A549 (cell line): Measurements from ENCODE around the gene MARCHF10. TPM values are rescaled to one million over a fixed set of nuclear protein-coding genes. Genes with fewer than 3 reads are reported as not detected.

Experiments used
- CHD2 ChIP-seq: fragments of 150-350 bp; IDR thresholded peaks from 2 replicates; pipeline ENCODE4 v1.6.1; 2014; ENCODE audit warnings: low read length; ENCODE audit not compliant: partially characterized antibody
- EHF ChIP-seq: fragments of 250-450 bp; sonication (Bioruptor Pico); IDR thresholded peaks from 2 replicates; pipeline ENCODE4 v1.5.0; 2020; ENCODE audit warnings: mild to moderate bottlenecking
- EHMT2 ChIP-seq: fragments of 200-600 bp; sonication (generic); IDR thresholded peaks from 2 replicates; pipeline ENCODE4 v1.6.1; 2016; ENCODE audit warnings: antibody characterized with exemption, low read depth, mild to moderate bottlenecking, moderate library complexity
- EP300 ChIP-seq, 2 experiments: fragments of >200 bp; sonication (Bioruptor Twin); formaldehyde crosslinking; IDR thresholded peaks; 2 replicates in 1 of 2; 3 replicates in 1 of 2; pipeline ENCODE4 v1.6.1; 2016 to 2017
- ESRRA ChIP-seq: fragments of 150-350 bp; IDR thresholded peaks from 2 replicates; pipeline ENCODE4 v1.6.1; 2014; ENCODE audit warnings: mild to moderate bottlenecking, low read length, borderline replicate concordance
- FOSB ChIP-seq: fragments of 250-450 bp; sonication (Bioruptor Pico); IDR thresholded peaks from 2 replicates; pipeline ENCODE4 v1.5.0; 2020; ENCODE audit warnings: mild to moderate bottlenecking, moderate library complexity
- FOSL2 ChIP-seq, 2 experiments: fragments of 450-650 bp in 1 of 2; fragments of >200 bp in 1 of 2; sonication (Bioruptor Twin) in 1 of 2; formaldehyde crosslinking; IDR thresholded peaks; 2 replicates each; pipeline versions ENCODE4 v1.5.0 to v1.6.1; 2016 to 2020; ENCODE audit warnings: mild to moderate bottlenecking in 1 of 2, moderate library complexity in 1 of 2
- FOXS1 ChIP-seq: fragments of 250-450 bp; sonication (Bioruptor Pico); IDR thresholded peaks from 2 replicates; pipeline ENCODE4 v1.5.0; 2020; ENCODE audit warnings: mild to moderate bottlenecking, moderate library complexity
- HEYL ChIP-seq: fragments of 250-450 bp; sonication (Bioruptor Pico); IDR thresholded peaks from 2 replicates; pipeline ENCODE4 v1.8.0; 2021; ENCODE audit warnings: mild to moderate bottlenecking, moderate library complexity
- HOXA7 ChIP-seq: fragments of 250-450 bp; sonication (Bioruptor Pico); IDR thresholded peaks from 2 replicates; pipeline ENCODE4 v1.5.0; 2020; ENCODE audit warnings: mild to moderate bottlenecking, moderate library complexity
- HOXB5 ChIP-seq: fragments of 250-450 bp; sonication (Bioruptor Pico); IDR thresholded peaks from 2 replicates; pipeline ENCODE4 v1.5.0; 2020; ENCODE audit warnings: mild to moderate bottlenecking, moderate library complexity
- JUN ChIP-seq, 2 experiments: fragments of >200 bp; sonication (Bioruptor Twin); formaldehyde crosslinking; IDR thresholded peaks; 2 replicates in 1 of 2; 3 replicates in 1 of 2; pipeline ENCODE4 v1.6.1; 2016 to 2017
- KDM5A ChIP-seq: fragments of 200-600 bp; sonication (generic); IDR thresholded peaks from 2 replicates; pipeline ENCODE4 v1.6.1; 2016; ENCODE audit warnings: antibody characterized with exemption, mild to moderate bottlenecking
- MAZ ChIP-seq: fragments of 150-350 bp; IDR thresholded peaks from 2 replicates; pipeline ENCODE4 v1.6.1; 2014; ENCODE audit warnings: antibody characterized with exemption, low read depth, low read length, borderline replicate concordance
- MYC ChIP-seq: IDR thresholded peaks from 2 replicates; pipeline ENCODE4 v1.6.1; 2012; ENCODE audit warnings: mild to moderate bottlenecking, inconsistent platforms, low read length, improper control_type of control experiment, borderline replicate concordance
- NFE2L2 ChIP-seq: fragments of 150-350 bp; conservative IDR thresholded peaks from 2 replicates; pipeline ENCODE4 v1.6.1; 2014; ENCODE audit warnings: low read length
- PHF8 ChIP-seq: fragments of 200-600 bp; sonication (generic); IDR thresholded peaks from 2 replicates; pipeline ENCODE4 v1.6.1; 2016; ENCODE audit warnings: low read depth, mild to moderate bottlenecking, antibody characterized with exemption, moderate library complexity, borderline replicate concordance
- RAD21 ChIP-seq, 2 experiments: fragments of >200 bp in 1 of 2; sonication (Bioruptor Twin) in 1 of 2; formaldehyde crosslinking in 1 of 2; IDR thresholded peaks in 1 of 2; conservative IDR thresholded peaks in 1 of 2; 2 replicates in 1 of 2; 3 replicates in 1 of 2; pipeline ENCODE4 v1.6.1; 2012 to 2018; ENCODE audit warnings: inconsistent platforms in 1 of 2
- RARB ChIP-seq: fragments of 250-450 bp; sonication (Bioruptor Pico); IDR thresholded peaks from 2 replicates; pipeline ENCODE4 v1.8.0; 2021; ENCODE audit warnings: mild to moderate bottlenecking, moderate library complexity
- SREBF2 ChIP-seq: fragments of 450-650 bp; IDR thresholded peaks from 2 replicates; pipeline ENCODE4 v1.6.1; 2014; ENCODE audit warnings: mild to moderate bottlenecking, moderate library complexity
- TFCP2L1 ChIP-seq: fragments of 250-450 bp; sonication (Bioruptor Pico); IDR thresholded peaks from 2 replicates; pipeline ENCODE4 v1.5.0; 2021; ENCODE audit warnings: mild to moderate bottlenecking
- ZFP36 ChIP-seq: fragments of 450-650 bp; IDR thresholded peaks from 2 replicates; pipeline ENCODE4 v1.6.1; 2014; ENCODE audit warnings: borderline replicate concordance; ENCODE audit not compliant: partially characterized antibody
- ZNF302 ChIP-seq: fragments of 250-450 bp; sonication (Bioruptor Pico); IDR thresholded peaks from 2 replicates; pipeline ENCODE4 v1.9.0; 2021; ENCODE audit warnings: inconsistent platforms, mild to moderate bottlenecking, moderate library complexity
- polyA plus RNA-seq, 4 experiments: library from polyadenylated mRNA; depleted of rRNA in 3 of 4; stranded (reverse); fragments of >200 nt; fragmentation: RNase III in 1 of 4; extraction: RNeasy Plus Mini Kit Qiagen cat#74134 plus additional on column Dnase treatment in 1 of 4; gene quantifications; 2 replicates in 3 of 4; 3 replicates in 1 of 4; pipeline ENCODE4 v1.2.3, GENCODE V29; 2011 to 2017
- TF ChIP-seq, protein P1 (sequence below): fragments of 250-450 bp; sonication (Bioruptor Pico); IDR thresholded peaks from 2 replicates; pipeline ENCODE4 v1.5.0; 2020; ENCODE audit warnings: low read depth, mild to moderate bottlenecking, moderate library complexity
- TF ChIP-seq, protein P2 (sequence below): fragments of 200-600 bp; sonication (generic); IDR thresholded peaks from 2 replicates; pipeline ENCODE4 v1.6.1; 2016; ENCODE audit warnings: antibody characterized with exemption, mild to moderate bottlenecking, moderate library complexity
- TF ChIP-seq, protein P3 (sequence below): fragments of 150-350 bp; IDR thresholded peaks from 2 replicates; pipeline ENCODE4 v1.6.1; 2014; ENCODE audit warnings: low read depth, mild to moderate bottlenecking, low read length
- TF ChIP-seq, protein P4 (sequence below): IDR thresholded peaks from 2 replicates; pipeline ENCODE4 v1.6.1; 2012
- TF ChIP-seq, protein P5 (sequence below): IDR thresholded peaks from 2 replicates; pipeline ENCODE4 v1.6.1; 2012; ENCODE audit warnings: low read depth, borderline replicate concordance
- TF ChIP-seq, protein P6 (sequence below): fragments of 250-450 bp; sonication (Bioruptor Pico); IDR thresholded peaks from 2 replicates; pipeline ENCODE4 v1.5.0; 2021; ENCODE audit warnings: mild to moderate bottlenecking, moderate library complexity, borderline replicate concordance

Gene MARCHF10
- polyA plus RNA-seq, 2 of the 4 experiments (the other 2 are of a cell fraction): 0.43 to 0.57 TPM

DNA sequence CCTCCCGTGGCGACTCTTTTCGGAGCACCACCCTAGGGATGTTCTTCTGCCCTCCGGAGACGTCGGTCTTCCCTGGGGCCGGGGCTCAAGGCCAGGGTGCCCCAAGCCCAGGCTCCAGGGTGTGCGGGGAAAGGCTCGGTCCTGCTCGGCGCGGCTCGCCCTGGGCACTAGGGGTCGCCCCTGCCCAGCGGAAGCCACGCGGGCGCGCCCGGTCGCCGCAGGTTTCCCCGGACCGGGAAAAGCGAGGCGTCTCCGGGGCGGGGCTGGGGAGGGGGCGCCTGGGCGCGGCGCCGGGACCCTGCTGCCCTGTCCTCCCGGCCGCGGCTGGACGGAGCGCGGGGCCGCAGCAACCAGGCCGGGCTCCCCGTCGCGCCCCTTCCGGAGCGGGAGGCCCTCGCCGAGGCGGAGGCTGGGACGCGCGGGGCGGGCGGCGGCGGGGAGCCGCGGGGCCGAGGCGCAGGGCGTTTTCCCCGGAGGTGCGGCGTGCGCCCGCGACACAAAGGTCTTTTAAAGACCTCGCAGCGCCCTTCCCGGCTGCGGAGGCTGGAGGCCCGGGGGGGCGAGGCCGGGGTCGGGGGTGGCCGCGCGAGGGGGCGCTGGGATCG lies 104.2 kb downstream of the MARCHF10 start (continued):
- TF ChIP-seq, protein P1, sequence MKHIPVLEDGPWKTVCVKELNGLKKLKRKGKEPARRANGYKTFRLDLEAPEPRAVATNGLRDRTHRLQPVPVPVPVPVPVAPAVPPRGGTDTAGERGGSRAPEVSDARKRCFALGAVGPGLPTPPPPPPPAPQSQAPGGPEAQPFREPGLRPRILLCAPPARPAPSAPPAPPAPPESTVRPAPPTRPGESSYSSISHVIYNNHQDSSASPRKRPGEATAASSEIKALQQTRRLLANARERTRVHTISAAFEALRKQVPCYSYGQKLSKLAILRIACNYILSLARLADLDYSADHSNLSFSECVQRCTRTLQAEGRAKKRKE (CRISPR knock-in tag): no peak
- no peak for TF ChIP-seq FOXS1
- TF ChIP-seq ZNF302 (CRISPR knock-in tag): no peak
- no peak for TF ChIP-seq HEYL
- TF ChIP-seq ESRRA: no peak
- TF ChIP-seq JUN (IDR thresholded peaks at IDR 0.05): peak in 1 of 2 experiments; percentile 76; a peak in 3 of 5 replicates
- TF ChIP-seq SREBF2: no peak
- no peak for TF ChIP-seq ZFP36
- no peak for TF ChIP-seq HOXB5
- TF ChIP-seq KDM5A: peak; percentile 45
- TF ChIP-seq CHD2: no peak
- no peak for TF ChIP-seq NFE2L2
- peak; percentile 65; the same call in 1 of the 2 replicates for TF ChIP-seq MYC
- TF ChIP-seq TFCP2L1 (CRISPR knock-in tag): no peak
- TF ChIP-seq, protein P2, sequence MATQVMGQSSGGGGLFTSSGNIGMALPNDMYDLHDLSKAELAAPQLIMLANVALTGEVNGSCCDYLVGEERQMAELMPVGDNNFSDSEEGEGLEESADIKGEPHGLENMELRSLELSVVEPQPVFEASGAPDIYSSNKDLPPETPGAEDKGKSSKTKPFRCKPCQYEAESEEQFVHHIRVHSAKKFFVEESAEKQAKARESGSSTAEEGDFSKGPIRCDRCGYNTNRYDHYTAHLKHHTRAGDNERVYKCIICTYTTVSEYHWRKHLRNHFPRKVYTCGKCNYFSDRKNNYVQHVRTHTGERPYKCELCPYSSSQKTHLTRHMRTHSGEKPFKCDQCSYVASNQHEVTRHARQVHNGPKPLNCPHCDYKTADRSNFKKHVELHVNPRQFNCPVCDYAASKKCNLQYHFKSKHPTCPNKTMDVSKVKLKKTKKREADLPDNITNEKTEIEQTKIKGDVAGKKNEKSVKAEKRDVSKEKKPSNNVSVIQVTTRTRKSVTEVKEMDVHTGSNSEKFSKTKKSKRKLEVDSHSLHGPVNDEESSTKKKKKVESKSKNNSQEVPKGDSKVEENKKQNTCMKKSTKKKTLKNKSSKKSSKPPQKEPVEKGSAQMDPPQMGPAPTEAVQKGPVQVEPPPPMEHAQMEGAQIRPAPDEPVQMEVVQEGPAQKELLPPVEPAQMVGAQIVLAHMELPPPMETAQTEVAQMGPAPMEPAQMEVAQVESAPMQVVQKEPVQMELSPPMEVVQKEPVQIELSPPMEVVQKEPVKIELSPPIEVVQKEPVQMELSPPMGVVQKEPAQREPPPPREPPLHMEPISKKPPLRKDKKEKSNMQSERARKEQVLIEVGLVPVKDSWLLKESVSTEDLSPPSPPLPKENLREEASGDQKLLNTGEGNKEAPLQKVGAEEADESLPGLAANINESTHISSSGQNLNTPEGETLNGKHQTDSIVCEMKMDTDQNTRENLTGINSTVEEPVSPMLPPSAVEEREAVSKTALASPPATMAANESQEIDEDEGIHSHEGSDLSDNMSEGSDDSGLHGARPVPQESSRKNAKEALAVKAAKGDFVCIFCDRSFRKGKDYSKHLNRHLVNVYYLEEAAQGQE: no peak
- TF ChIP-seq EP300 (IDR thresholded peaks at IDR 0.05): no peak; a peak in 1 of 5 replicates
- TF ChIP-seq, protein P3, sequence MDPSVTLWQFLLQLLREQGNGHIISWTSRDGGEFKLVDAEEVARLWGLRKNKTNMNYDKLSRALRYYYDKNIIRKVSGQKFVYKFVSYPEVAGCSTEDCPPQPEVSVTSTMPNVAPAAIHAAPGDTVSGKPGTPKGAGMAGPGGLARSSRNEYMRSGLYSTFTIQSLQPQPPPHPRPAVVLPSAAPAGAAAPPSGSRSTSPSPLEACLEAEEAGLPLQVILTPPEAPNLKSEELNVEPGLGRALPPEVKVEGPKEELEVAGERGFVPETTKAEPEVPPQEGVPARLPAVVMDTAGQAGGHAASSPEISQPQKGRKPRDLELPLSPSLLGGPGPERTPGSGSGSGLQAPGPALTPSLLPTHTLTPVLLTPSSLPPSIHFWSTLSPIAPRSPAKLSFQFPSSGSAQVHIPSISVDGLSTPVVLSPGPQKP: no peak
- no peak for TF ChIP-seq RARB (CRISPR knock-in tag)
- no peak for TF ChIP-seq EHF (CRISPR knock-in tag)
- TF ChIP-seq MAZ: no peak
- TF ChIP-seq FOSB: no peak
- TF ChIP-seq, protein P4, sequence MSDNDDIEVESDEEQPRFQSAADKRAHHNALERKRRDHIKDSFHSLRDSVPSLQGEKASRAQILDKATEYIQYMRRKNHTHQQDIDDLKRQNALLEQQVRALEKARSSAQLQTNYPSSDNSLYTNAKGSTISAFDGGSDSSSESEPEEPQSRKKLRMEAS: no peak; the same call in 1 of the 2 replicates
- TF ChIP-seq, protein P5, sequence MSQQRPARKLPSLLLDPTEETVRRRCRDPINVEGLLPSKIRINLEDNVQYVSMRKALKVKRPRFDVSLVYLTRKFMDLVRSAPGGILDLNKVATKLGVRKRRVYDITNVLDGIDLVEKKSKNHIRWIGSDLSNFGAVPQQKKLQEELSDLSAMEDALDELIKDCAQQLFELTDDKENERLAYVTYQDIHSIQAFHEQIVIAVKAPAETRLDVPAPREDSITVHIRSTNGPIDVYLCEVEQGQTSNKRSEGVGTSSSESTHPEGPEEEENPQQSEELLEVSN: no peak
- no peak for TF ChIP-seq EHMT2
- no peak for TF ChIP-seq PHF8
- TF ChIP-seq, protein P6, sequence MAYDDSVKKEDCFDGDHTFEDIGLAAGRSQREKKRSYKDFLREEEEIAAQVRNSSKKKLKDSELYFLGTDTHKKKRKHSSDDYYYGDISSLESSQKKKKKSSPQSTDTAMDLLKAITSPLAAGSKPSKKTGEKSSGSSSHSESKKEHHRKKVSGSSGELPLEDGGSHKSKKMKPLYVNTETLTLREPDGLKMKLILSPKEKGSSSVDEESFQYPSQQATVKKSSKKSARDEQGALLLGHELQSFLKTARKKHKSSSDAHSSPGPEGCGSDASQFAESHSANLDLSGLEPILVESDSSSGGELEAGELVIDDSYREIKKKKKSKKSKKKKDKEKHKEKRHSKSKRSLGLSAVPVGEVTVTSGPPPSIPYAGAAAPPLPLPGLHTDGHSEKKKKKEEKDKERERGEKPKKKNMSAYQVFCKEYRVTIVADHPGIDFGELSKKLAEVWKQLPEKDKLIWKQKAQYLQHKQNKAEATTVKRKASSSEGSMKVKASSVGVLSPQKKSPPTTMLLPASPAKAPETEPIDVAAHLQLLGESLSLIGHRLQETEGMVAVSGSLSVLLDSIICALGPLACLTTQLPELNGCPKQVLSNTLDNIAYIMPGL (CRISPR knock-in tag): peak; percentile 52; the same call in 1 of the 2 replicates
- no peak for TF ChIP-seq FOSL2 (IDR thresholded peaks at IDR 0.05)
- peak; percentile 3; the same call in 1 of the 2 replicates for TF ChIP-seq FOSL2 (CRISPR knock-in tag; IDR thresholded peaks at IDR 0.05)
- TF ChIP-seq HOXA7 (CRISPR knock-in tag): no peak
- TF ChIP-seq RAD21 (conservative IDR thresholded peaks at IDR 0.05 in 1 of 2, IDR thresholded peaks at IDR 0.05 in 1 of 2): peak; percentile 94 to 100
